H9 (cell line): ENCODE measurements around the gene HIP1. TPM values are rescaled to one million over a fixed set of nuclear protein-coding genes. Genes with fewer than 3 reads are reported as not detected.

Experiments used
- DNase-seq: peaks from one replicate; pipeline ENCODE4 v3.0.0-alpha.2; 2017
- H2AFZ ChIP-seq: one replicate; pipeline ENCODE4 v1.6.1; 2013; ENCODE audit warnings: mild to moderate bottlenecking, low read length, control low read depth, moderate library complexity
- H2AK5ac ChIP-seq: 2 replicates; pipeline ENCODE4 v1.6.1; 2013; ENCODE audit warnings: low read length, control low read depth, mixed read lengths; ENCODE audit not compliant: insufficient read length
- H2BK120ac ChIP-seq: one replicate; pipeline ENCODE4 v1.6.1; 2013; ENCODE audit warnings: low read depth, mild to moderate bottlenecking, low read length, control low read depth, inconsistent platforms; ENCODE audit not compliant: poor library complexity, severe bottlenecking
- H2BK12ac ChIP-seq: 2 replicates; pipeline ENCODE4 v1.6.1; 2013; ENCODE audit warnings: low read length, control low read depth, mixed read lengths, low read depth; ENCODE audit not compliant: insufficient read length
- H2BK15ac ChIP-seq: 2 replicates; pipeline ENCODE4 v1.6.1; 2013; ENCODE audit warnings: low read depth, low read length, control low read depth
- H2BK20ac ChIP-seq: one replicate; pipeline ENCODE4 v1.6.1; 2013; ENCODE audit warnings: low read depth, mild to moderate bottlenecking, low read length, control low read depth, inconsistent platforms; ENCODE audit not compliant: poor library complexity, severe bottlenecking
- H2BK5ac ChIP-seq: 2 replicates; pipeline ENCODE4 v1.6.1; 2013; ENCODE audit warnings: low read length, control low read depth, mixed read lengths; ENCODE audit not compliant: insufficient read length
- H3K14ac ChIP-seq: 2 replicates; pipeline ENCODE4 v1.6.1; 2013; ENCODE audit warnings: low read length, control low read depth; ENCODE audit not compliant: insufficient read depth
- H3K18ac ChIP-seq: 2 replicates; pipeline ENCODE4 v1.6.1; 2013; ENCODE audit warnings: low read depth, mild to moderate bottlenecking, mixed read lengths, low read length, control low read depth; ENCODE audit not compliant: insufficient read length
- H3K23ac ChIP-seq: 2 replicates; pipeline ENCODE4 v1.6.1; 2013; ENCODE audit warnings: low read length, control low read depth, mixed read lengths, low read depth; ENCODE audit not compliant: insufficient read length
- H3K23me2 ChIP-seq: 2 replicates; pipeline ENCODE4 v1.6.1; 2013; ENCODE audit warnings: low read depth, mild to moderate bottlenecking, mixed read lengths, low read length, control low read depth; ENCODE audit not compliant: insufficient read length, poor library complexity, severe bottlenecking
- H3K27ac ChIP-seq: 2 replicates; pipeline ENCODE4 v1.5.1; 2013; ENCODE audit warnings: low read length, control low read depth, mixed read lengths, low read depth; ENCODE audit not compliant: insufficient read length
- H3K27me3 ChIP-seq: 2 replicates; pipeline ENCODE4 v1.6.1; 2013; ENCODE audit warnings: low read length, control low read depth, inconsistent platforms; ENCODE audit not compliant: insufficient read depth
- H3K4ac ChIP-seq: 2 replicates; pipeline ENCODE4 v1.6.1; 2013; ENCODE audit warnings: low read depth, mild to moderate bottlenecking, control low read depth, inconsistent platforms, low read length, moderate library complexity
- H3K4me1 ChIP-seq: 2 replicates; pipeline ENCODE4 v1.6.1; 2013; ENCODE audit warnings: low read length, control low read depth, inconsistent platforms; ENCODE audit not compliant: insufficient read depth
- H3K4me2 ChIP-seq: 2 replicates; pipeline ENCODE4 v1.6.1; 2013; ENCODE audit warnings: low read length, control low read depth, mixed read lengths; ENCODE audit not compliant: insufficient read length, insufficient read depth
- H3K56ac ChIP-seq: 2 replicates; pipeline ENCODE4 v1.6.1; 2013; ENCODE audit warnings: low read depth, mild to moderate bottlenecking, mixed read lengths, low read length, control low read depth; ENCODE audit not compliant: insufficient read length
- H3K79me1 ChIP-seq: 2 replicates; pipeline ENCODE4 v1.6.1; 2013; ENCODE audit warnings: low read depth, mild to moderate bottlenecking, moderate library complexity, low read length, control low read depth, inconsistent platforms; ENCODE audit not compliant: insufficient read depth, poor library complexity, severe bottlenecking
- H3K79me2 ChIP-seq: 2 replicates; pipeline ENCODE4 v1.6.1; 2013; ENCODE audit warnings: low read length, control low read depth, inconsistent platforms; ENCODE audit not compliant: insufficient read depth
- H3K9ac ChIP-seq: 2 replicates; pipeline ENCODE4 v1.6.1; 2013; ENCODE audit warnings: low read length, control low read depth, mixed read lengths; ENCODE audit not compliant: insufficient read length; ENCODE audit errors: extremely low read depth
- H3K9me3 ChIP-seq: one replicate; pipeline ENCODE4 v1.6.1; 2013; ENCODE audit warnings: low read depth, low read length, inconsistent platforms; ENCODE audit not compliant: control insufficient read depth
- H3T11ph ChIP-seq: one replicate; pipeline ENCODE4 v1.6.1; 2013; ENCODE audit warnings: mild to moderate bottlenecking, low read length, control low read depth, inconsistent platforms
- H4K20me1 ChIP-seq: one replicate; pipeline ENCODE4 v1.6.1; 2013; ENCODE audit not compliant: control insufficient read depth, insufficient read length, insufficient read depth
- H4K5ac ChIP-seq: 2 replicates; pipeline ENCODE4 v1.6.1; 2013; ENCODE audit warnings: low read depth, mild to moderate bottlenecking, mixed read lengths, low read length, control low read depth; ENCODE audit not compliant: insufficient read length
- H4K8ac ChIP-seq: replicated peaks from 2 replicates; pipeline ENCODE4 v1.6.1; 2013; ENCODE audit warnings: low read length, control low read depth, mixed read lengths, low read depth; ENCODE audit not compliant: insufficient read length
- H4K91ac ChIP-seq: 2 replicates; pipeline ENCODE4 v1.6.1; 2013; ENCODE audit warnings: low read depth, mild to moderate bottlenecking, moderate library complexity, mixed read lengths, low read length, control low read depth; ENCODE audit not compliant: insufficient read length
- H3K27ac Mint-ChIP-seq, 3 experiments: 2 replicates in 2 of 3; 3 replicates in 1 of 3; pipeline ENCODE4 v1.8.0; 2020 to 2021; ENCODE audit warnings: mixed read lengths in 3 of 3, mild to moderate bottlenecking in 1 of 3, moderate library complexity in 1 of 3
- H3K27me3 Mint-ChIP-seq: 2 replicates; pipeline ENCODE4 v1.8.0; 2021; ENCODE audit warnings: low read depth, mild to moderate bottlenecking, moderate library complexity, mixed read lengths
- H3K36me3 Mint-ChIP-seq, 3 experiments: 2 replicates in 2 of 3; 3 replicates in 1 of 3; pipeline ENCODE4 v1.8.0; 2020 to 2021; ENCODE audit warnings: low read depth in 3 of 3, mixed read lengths in 3 of 3; ENCODE audit not compliant: insufficient read depth in 1 of 3
- H3K4me1 Mint-ChIP-seq, 2 experiments: 2 replicates each; pipeline ENCODE4 v1.8.0; 2020; ENCODE audit warnings: mixed read lengths in 2 of 2
- H3K4me3 Mint-ChIP-seq, 2 experiments: 2 replicates in 1 of 2; 3 replicates in 1 of 2; pipeline ENCODE4 v1.8.0; 2020 to 2021; ENCODE audit warnings: mild to moderate bottlenecking in 2 of 2, mixed read lengths in 2 of 2, moderate library complexity in 1 of 2
- H3K9me3 Mint-ChIP-seq, 2 experiments: 2 replicates in 1 of 2; 3 replicates in 1 of 2; pipeline ENCODE4 v1.8.0; 2020; ENCODE audit warnings: mild to moderate bottlenecking in 2 of 2, mixed read lengths in 2 of 2, moderate library complexity in 1 of 2
- CTCF ChIP-seq: fragments of 200-600 bp; sonication (generic); conservative IDR thresholded peaks from 3 replicates; pipeline ENCODE4 v1.8.0; 2021; ENCODE audit warnings: antibody characterized with exemption, mild to moderate bottlenecking
- whole genome bisulfite sequencing: extraction: QIAGEN DNeasy Blood & Tissue Kit; methylation state at CpG from one replicate; pipeline ENCODE4 v1.1.7; 2013; ENCODE audit warnings: missing lambda C conversion rate, low lambda C conversion rate, mixed read lengths; ENCODE audit not compliant: insufficient read length; ENCODE audit errors: extremely low coverage; 5-methylcytosine and 5-hydroxymethylcytosine counted together
- total RNA-seq: library from RNA; stranded (reverse); gene quantifications from 2 replicates; pipeline ENCODE4 v1.2.1, GENCODE V29; 2021

Gene HIP1
- total RNA-seq, 1 experiment from 2014 or later = 87.5 TPM

- Histone ChIP-seq H2AFZ (no peak overlapping the region), H3K9ac (no peak overlapping the region), H2BK120ac (no peak overlapping the region), H3K18ac (no peak overlapping the region), H2BK15ac (no peak overlapping the region), H3K4ac (no peak overlapping the region), H2BK12ac (no peak overlapping the region), H3K27me3 (no peaks in the 10 kb centered on the region; the same call in 1 of the 2 replicates), H3K79me1 (no peaks in the 10 kb centered on the region), H3K23ac (no peak overlapping the region), H2BK5ac (no peak overlapping the region), H4K5ac (no peak overlapping the region), H3K14ac (no peak overlapping the region), H3T11ph (no peak overlapping the region), H3K4me2 (no peak overlapping the region), H3K4me1 (peaks cover 8% of the 10 kb centered on the region), H4K91ac (no peak overlapping the region), H3K27ac (no peak overlapping the region), H3K23me2 (peaks cover 9% of the 10 kb centered on the region), H2AK5ac (no peak overlapping the region), H3K56ac (no peak overlapping the region), H4K20me1 (no peaks in the 10 kb centered on the region), H4K8ac (no peak overlapping the region), H2BK20ac (no peak overlapping the region), H3K9me3 (no peaks in the 10 kb centered on the region), H3K79me2 (no peaks in the 10 kb centered on the region)
- H3K4me1 Mint-ChIP-seq = peaks cover 33 to 35% of the 10 kb centered on the region in 2 experiments
- peaks cover 17% of the 10 kb centered on the region for H3K27me3 Mint-ChIP-seq
- WGBS = no CpG with 5 or more reads among the region's 9 CpGs
- H3K9me3 Mint-ChIP-seq = no peaks in the 10 kb centered on the region; a peak in 1 of 5 replicates
- no peak for DNase-seq
- no peak for TF ChIP-seq CTCF
- peaks cover 0 to 3% (median 0%) of the 10 kb centered on the region in 3 experiments; a peak in 1 of 7 replicates for H3K36me3 Mint-ChIP-seq
- H3K27ac Mint-ChIP-seq = peak overlapping the region in 2 of 3 experiments; percentile 0 to 68; a peak in 1 of 7 replicates
- H3K4me3 Mint-ChIP-seq = no peak overlapping the region
These were observed 3.9 kb downstream of the HIP1 start for GRCh38 chr7:75734586-75735458.
